Transverse colon (tissue), 3 donors: ENCODE results near the gene LIPE.

ENCODE experiments used
- CTCF ChIP-seq, 5 experiments: fragments of 200-600 bp in 3 of 5; fragments of 450-650 bp in 2 of 5; sonication (generic) in 3 of 5; IDR thresholded peaks; 1 replicate in 2 of 5; 2 replicates in 3 of 5; pipeline ENCODE4 v1.5.1; 2016 to 2017; ENCODE audit warnings: antibody characterized with exemption in 5 of 5, inconsistent platforms in 3 of 5, mild to moderate bottlenecking in 2 of 5, moderate library complexity in 1 of 5
- POLR2A ChIP-seq: fragments of 450-650 bp; IDR thresholded peaks from one replicate; pipeline ENCODE4 v1.6.1; 2016; ENCODE audit warnings: antibody characterized with exemption, mild to moderate bottlenecking, moderate library complexity

DNA sequence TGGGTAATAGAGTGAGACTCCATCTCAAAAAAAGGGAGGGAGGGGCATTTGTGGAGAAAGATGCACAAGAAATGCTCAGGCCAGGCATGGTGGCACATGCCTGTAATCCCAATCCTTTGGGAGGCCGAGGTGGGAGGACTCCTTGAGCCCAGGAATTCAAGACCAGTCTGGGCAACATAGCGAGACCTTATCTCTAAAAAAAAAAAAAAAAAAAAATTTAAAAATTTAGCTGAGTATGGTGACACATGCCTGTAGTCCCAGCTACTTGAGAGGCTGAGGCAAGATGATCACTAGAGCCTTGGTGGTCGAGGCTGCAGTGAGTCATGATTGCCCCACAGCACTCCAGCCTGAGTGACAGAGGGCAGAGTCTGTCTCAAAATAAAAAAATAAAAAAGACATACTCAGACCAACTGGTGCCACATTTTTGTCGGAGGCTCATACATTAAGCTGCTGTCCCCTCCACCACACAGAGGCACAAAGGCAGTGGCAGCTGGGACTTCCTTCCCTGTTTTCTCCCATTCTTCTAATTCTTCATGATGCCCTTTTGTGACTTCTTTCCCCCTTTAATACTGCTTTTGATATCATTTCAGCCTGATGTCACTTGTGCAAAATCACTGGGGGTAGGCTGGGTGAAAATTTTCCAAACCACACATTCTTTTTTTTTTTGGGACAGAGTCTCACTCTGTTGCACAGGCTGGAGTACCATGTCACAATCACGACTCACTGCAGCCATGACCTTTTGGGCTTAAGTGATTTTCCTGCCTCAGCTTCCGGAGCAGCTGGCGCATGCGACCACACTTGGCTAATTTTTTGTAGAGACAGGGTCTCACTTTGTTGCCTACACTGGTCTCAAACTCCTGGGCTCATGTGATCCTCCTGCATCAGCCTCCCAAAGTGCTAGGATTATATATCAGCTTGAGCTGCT lies 42.4 kb upstream of the LIPE start:
- TF ChIP-seq CTCF (IDR thresholded peaks at IDR 0.05) (no peak), POLR2A (no peak)
